Upper lobe of left lung (tissue), 6 donors: ENCODE results near the gene DPY19L2. TPM values are rescaled to one million over a fixed set of nuclear protein-coding genes. Genes with fewer than 3 reads are reported as not detected.
"Not testable (repeated sequence)": the region's sequence is repeated elsewhere in the genome, so short reads cannot be mapped to it uniquely, and the experiment has no call there.

Source experiments
- ATAC-seq, 2 donors: fragments of 200-7000 bp; cut with Tn5 transposase; one replicate each; pipeline ENCODE4 v1.9.1; 2022; ENCODE audit warnings: mild to moderate bottlenecking in 2 of 2, moderate library complexity in 2 of 2; ENCODE audit not compliant: low FRiP score in 2 of 2
- DNase-seq, 2 donors: peaks; one replicate each; pipeline ENCODE4 v3.0.0-alpha.2; 2019 to 2020
- H3K27ac ChIP-seq, 4 donors: fragments of 200-600 bp; sonication (generic); one replicate each; pipeline ENCODE4 v1.5.1; 2016 to 2019
- H3K27me3 ChIP-seq, 4 donors: fragments of 200-600 bp; sonication (generic); one replicate each; pipeline ENCODE4 v1.5.1; 2017 to 2019
- H3K36me3 ChIP-seq, 4 donors: fragments of 200-600 bp; sonication (generic); one replicate each; pipeline ENCODE4 v1.5.1; 2016 to 2019
- H3K4me1 ChIP-seq, 4 donors: fragments of 200-600 bp; sonication (generic); one replicate each; pipeline ENCODE4 v1.5.1; 2018 to 2019
- H3K4me3 ChIP-seq, 4 donors: fragments of 200-600 bp; sonication (generic); one replicate each; pipeline ENCODE4 v1.5.1; 2017 to 2019; ENCODE audit warnings: mild to moderate bottlenecking in 2 of 4, moderate library complexity in 1 of 4
- H3K9me3 ChIP-seq, 4 donors: fragments of 200-600 bp; sonication (generic); one replicate each; pipeline ENCODE4 v1.5.1; 2018 to 2019
- WGBS, 2 donors: methylation state at CpG; one replicate each; pipeline ENCODE4 v1.1.5; 2017 to 2018; 5-methylcytosine and 5-hydroxymethylcytosine counted together
- total RNA-seq, 6 donors: library from RNA; depleted of rRNA in 4 of 6; stranded (reverse); fragments of >200 nt in 4 of 6; gene quantifications; one replicate each; pipeline versions ENCODE4 v1.1.0 to v1.2.1, GENCODE V29; 2016 to 2021
- donor health status: DM: no; HTN: no; CAD: no; lungs with moderate emphysema.
- donor health status: DM: no; HTN: yes; CAD: no; lungs with severe emphysema.

The DPY19L2 gene
- total RNA-seq, 6 donors from 2014 or later: 0.97 to 7.9 (median 2.7) TPM

- H3K27ac ChIP-seq, DNase-seq, H3K36me3 ChIP-seq, H3K4me1 ChIP-seq, ATAC-seq, H3K27me3 ChIP-seq, H3K9me3 ChIP-seq, H3K4me3 ChIP-seq: not testable (repeated sequence)
- 57% methylated on average over 1 of the region's 1 CpG; no CpG with 5 or more reads in 1 of the 2 donors for WGBS, 2 donors
These were observed 52.7 kb downstream of the DPY19L2 start for GRCh38 chr12:63615544-63615943.

GRCh38 chr12:63611285-63611684 lies 57.0 kb downstream of the DPY19L2 start:
- not testable (repeated sequence) for H3K4me1 ChIP-seq, DNase-seq, H3K4me3 ChIP-seq, H3K27ac ChIP-seq, H3K27me3 ChIP-seq, ATAC-seq, H3K9me3 ChIP-seq, H3K36me3 ChIP-seq
- WGBS, 2 donors: 82% methylated on average over 2 of the region's 2 CpGs; no CpG with 5 or more reads in 1 of the 2 donors

- not testable (repeated sequence) for H3K36me3 ChIP-seq, H3K27me3 ChIP-seq, ATAC-seq, H3K9me3 ChIP-seq, H3K4me1 ChIP-seq, H3K27ac ChIP-seq, H3K4me3 ChIP-seq, DNase-seq
These were observed 59.0 kb downstream of the DPY19L2 start for GRCh38 chr12:63609281-63609680.

GRCh38 chr12:63604985-63605384 lies 63.3 kb downstream of the DPY19L2 start:
- not testable (repeated sequence) for H3K27me3 ChIP-seq, H3K27ac ChIP-seq, H3K36me3 ChIP-seq, DNase-seq, H3K9me3 ChIP-seq, ATAC-seq, H3K4me3 ChIP-seq, H3K4me1 ChIP-seq
- 92 to 100% methylated on average over 3 of the region's 3 CpGs for WGBS, 2 donors

GRCh38 chr12:63594828-63595227 lies 73.5 kb downstream of the DPY19L2 start:
- not testable (repeated sequence) for H3K36me3 ChIP-seq, H3K27ac ChIP-seq, ATAC-seq, H3K4me1 ChIP-seq, H3K27me3 ChIP-seq, DNase-seq, H3K4me3 ChIP-seq, H3K9me3 ChIP-seq
- 68 to 69% methylated on average over 4 of the region's 4 CpGs for WGBS, 2 donors

- not testable (repeated sequence) for H3K4me3 ChIP-seq, ATAC-seq, DNase-seq, H3K4me1 ChIP-seq, H3K36me3 ChIP-seq, H3K27ac ChIP-seq, H3K27me3 ChIP-seq, H3K9me3 ChIP-seq
- 94 to 96% methylated on average over 3 of the region's 3 CpGs for WGBS, 2 donors
These were observed 83.9 kb downstream of the DPY19L2 start for GRCh38 chr12:63584426-63584825.

GRCh38 chr12:63583289-63583688 lies 85.0 kb downstream of the DPY19L2 start:
- not testable (repeated sequence) for ATAC-seq, H3K9me3 ChIP-seq, H3K4me1 ChIP-seq, H3K36me3 ChIP-seq, DNase-seq, H3K4me3 ChIP-seq, H3K27ac ChIP-seq, H3K27me3 ChIP-seq
- WGBS, 2 donors: 58 to 85% methylated on average over 1 of the region's 1 CpG

GRCh38 chr12:63577631-63578030 lies 90.7 kb downstream of the DPY19L2 start:
- not testable (repeated sequence) for H3K27me3 ChIP-seq, H3K9me3 ChIP-seq, H3K27ac ChIP-seq, DNase-seq, H3K4me1 ChIP-seq, H3K4me3 ChIP-seq, H3K36me3 ChIP-seq, ATAC-seq
- 68 to 70% methylated on average over 2 of the region's 2 CpGs for WGBS, 2 donors

- H3K4me1 ChIP-seq, H3K27me3 ChIP-seq, H3K36me3 ChIP-seq, H3K27ac ChIP-seq, ATAC-seq, DNase-seq, H3K4me3 ChIP-seq, H3K9me3 ChIP-seq: not testable (repeated sequence)
- WGBS, 2 donors: 95 to 99% methylated on average over 3 to 4 of the region's 4 CpGs
These were observed 96.3 kb downstream of the DPY19L2 start for GRCh38 chr12:63572038-63572437.

- H3K27ac ChIP-seq, ATAC-seq, H3K27me3 ChIP-seq, DNase-seq, H3K4me3 ChIP-seq, H3K36me3 ChIP-seq, H3K9me3 ChIP-seq, H3K4me1 ChIP-seq: not testable (repeated sequence)
- 90 to 91% methylated on average over 6 of the region's 6 CpGs for WGBS, 2 donors
These were observed 109.8 kb downstream of the DPY19L2 start for GRCh38 chr12:63558445-63558844.

- 75 to 82% methylated on average over 13 of the region's 13 CpGs for WGBS, 2 donors
- not testable (repeated sequence) for H3K36me3 ChIP-seq, H3K27ac ChIP-seq, H3K27me3 ChIP-seq, H3K4me3 ChIP-seq, H3K9me3 ChIP-seq, ATAC-seq, H3K4me1 ChIP-seq
- DNase-seq: peak in 1 of 2 donors; percentile 4
These were observed 116.9 kb downstream of the DPY19L2 start for GRCh38 chr12:63551397-63551796.

- not testable (repeated sequence) for H3K27ac ChIP-seq, H3K9me3 ChIP-seq, H3K27me3 ChIP-seq, H3K4me3 ChIP-seq, ATAC-seq, H3K4me1 ChIP-seq, H3K36me3 ChIP-seq, DNase-seq
- WGBS, 2 donors: 54 to 67% methylated on average over 2 of the region's 2 CpGs
These were observed 119.3 kb downstream of the DPY19L2 start for GRCh38 chr12:63549034-63549433.

- ATAC-seq, H3K27ac ChIP-seq, H3K36me3 ChIP-seq, H3K9me3 ChIP-seq, H3K4me3 ChIP-seq, DNase-seq, H3K27me3 ChIP-seq, H3K4me1 ChIP-seq: not testable (repeated sequence)
- WGBS, 2 donors: 65 to 87% methylated on average over 3 to 4 of the region's 5 CpGs
These were observed 122.9 kb downstream of the DPY19L2 start for GRCh38 chr12:63545298-63545916.

- WGBS, 2 donors: 69 to 86% methylated on average over 4 of the region's 4 CpGs
- not testable (repeated sequence) for DNase-seq, H3K27me3 ChIP-seq, H3K27ac ChIP-seq, H3K4me1 ChIP-seq, H3K36me3 ChIP-seq, H3K9me3 ChIP-seq, H3K4me3 ChIP-seq, ATAC-seq
These were observed 129.6 kb downstream of the DPY19L2 start for GRCh38 chr12:63538656-63539055.
